HG03103 (cell line): ENCODE data around the gene ADGRF5.
"Not testable (repeated sequence)": the region's sequence is repeated elsewhere in the genome, so short reads cannot be mapped to it uniquely, and the experiment has no call there.

Experiments used
- ATAC-seq: cut with Tn5 transposase; IDR thresholded peaks from one replicate; pipeline ENCODE4 v1.9.1; 2021; ENCODE audit warnings: low read depth; ENCODE audit not compliant: unreplicated experiment

The ADGRF5 gene

GRCh38 chr6:46896871-46897270 is 24.9 kb downstream of the ADGRF5 start:
- no peak for ATAC-seq

GRCh38 chr6:46895930-46896329 is 25.8 kb downstream of the ADGRF5 start:
- no peak for ATAC-seq

GRCh38 chr6:46894433-46894832 is 27.3 kb downstream of the ADGRF5 start:
- ATAC-seq, result no peak

GRCh38 chr6:46893648-46894047 is 28.1 kb downstream of the ADGRF5 start:
- no peak for ATAC-seq

GRCh38 chr6:46891252-46891795 is 30.4 kb downstream of the ADGRF5 start:
- no peak for ATAC-seq

- no peak for ATAC-seq
These were observed 33.2 kb downstream of the ADGRF5 start for GRCh38 chr6:46888578-46888977.

- no peak for ATAC-seq
These were observed 33.7 kb downstream of the ADGRF5 start for GRCh38 chr6:46888031-46888430.

- ATAC-seq, result no peak
These were observed 39.1 kb downstream of the ADGRF5 start for GRCh38 chr6:46882645-46883044.

GRCh38 chr6:46879003-46879402 is 42.7 kb downstream of the ADGRF5 start:
- no peak for ATAC-seq

GRCh38 chr6:46876126-46876525 is 45.6 kb downstream of the ADGRF5 start:
- no peak for ATAC-seq

- ATAC-seq, result no peak
These were observed 54.3 kb downstream of the ADGRF5 start for GRCh38 chr6:46867411-46867810.

GRCh38 chr6:46865221-46865620 is 56.5 kb downstream of the ADGRF5 start:
- ATAC-seq, result no peak

GRCh38 chr6:46863791-46864190 is 57.9 kb downstream of the ADGRF5 start:
- no peak for ATAC-seq

- ATAC-seq, result no peak
These were observed 59.4 kb downstream of the ADGRF5 start for GRCh38 chr6:46862381-46862780.

- ATAC-seq, result not testable (repeated sequence)
These were observed 65.8 kb downstream of the ADGRF5 start for GRCh38 chr6:46855966-46856365.

- ATAC-seq, result not testable (repeated sequence)
These were observed 70.2 kb downstream of the ADGRF5 start for GRCh38 chr6:46851576-46851975.

GRCh38 chr6:46850792-46851191 is 70.9 kb downstream of the ADGRF5 start:
- ATAC-seq, result no peak

- no peak for ATAC-seq
These were observed 72.4 kb downstream of the ADGRF5 start for GRCh38 chr6:46849361-46849690.

- peak; percentile 95 for ATAC-seq
These were observed 72.9 kb downstream of the ADGRF5 start for GRCh38 chr6:46848684-46849360.

- ATAC-seq, result no peak
These were observed 76.6 kb downstream of the ADGRF5 start for GRCh38 chr6:46845126-46845525.

- not testable (repeated sequence) for ATAC-seq
These were observed 79.4 kb downstream of the ADGRF5 start for GRCh38 chr6:46842252-46842846.

- ATAC-seq, result no peak
These were observed 83.7 kb downstream of the ADGRF5 start for GRCh38 chr6:46838033-46838432.
